GM21367 (cell line): Measurements from ENCODE around the gene IGHMBP2.

Source experiments
- ATAC-seq: cut with Tn5 transposase; IDR thresholded peaks from one replicate; pipeline ENCODE4 v1.9.1; 2021; ENCODE audit not compliant: unreplicated experiment

The IGHMBP2 gene

DNA sequence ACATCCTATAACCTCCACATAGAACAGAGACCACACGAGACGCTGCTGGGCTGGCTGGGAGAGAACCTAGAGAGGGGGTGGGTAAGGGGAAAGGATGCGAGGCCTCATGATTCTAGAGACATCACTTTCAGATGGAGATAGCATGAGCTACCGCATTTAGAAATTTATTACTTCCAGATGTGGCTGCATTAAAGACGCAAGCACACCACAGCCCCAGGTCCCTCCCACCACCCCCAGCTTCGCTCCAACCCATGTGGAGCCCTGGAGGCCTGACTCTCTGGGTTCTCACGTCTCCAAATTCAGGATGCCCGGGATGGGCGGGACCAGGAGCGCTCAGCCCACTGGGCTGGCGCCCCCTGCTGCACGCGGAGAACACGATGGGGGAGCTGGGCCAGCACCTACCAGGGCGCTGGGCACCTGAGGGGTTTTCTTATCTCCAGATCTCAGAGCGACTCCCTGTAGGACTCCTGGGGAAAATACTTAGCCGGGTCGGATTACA lies 13.7 kb upstream of the IGHMBP2 start:
- no peak for ATAC-seq

DNA sequence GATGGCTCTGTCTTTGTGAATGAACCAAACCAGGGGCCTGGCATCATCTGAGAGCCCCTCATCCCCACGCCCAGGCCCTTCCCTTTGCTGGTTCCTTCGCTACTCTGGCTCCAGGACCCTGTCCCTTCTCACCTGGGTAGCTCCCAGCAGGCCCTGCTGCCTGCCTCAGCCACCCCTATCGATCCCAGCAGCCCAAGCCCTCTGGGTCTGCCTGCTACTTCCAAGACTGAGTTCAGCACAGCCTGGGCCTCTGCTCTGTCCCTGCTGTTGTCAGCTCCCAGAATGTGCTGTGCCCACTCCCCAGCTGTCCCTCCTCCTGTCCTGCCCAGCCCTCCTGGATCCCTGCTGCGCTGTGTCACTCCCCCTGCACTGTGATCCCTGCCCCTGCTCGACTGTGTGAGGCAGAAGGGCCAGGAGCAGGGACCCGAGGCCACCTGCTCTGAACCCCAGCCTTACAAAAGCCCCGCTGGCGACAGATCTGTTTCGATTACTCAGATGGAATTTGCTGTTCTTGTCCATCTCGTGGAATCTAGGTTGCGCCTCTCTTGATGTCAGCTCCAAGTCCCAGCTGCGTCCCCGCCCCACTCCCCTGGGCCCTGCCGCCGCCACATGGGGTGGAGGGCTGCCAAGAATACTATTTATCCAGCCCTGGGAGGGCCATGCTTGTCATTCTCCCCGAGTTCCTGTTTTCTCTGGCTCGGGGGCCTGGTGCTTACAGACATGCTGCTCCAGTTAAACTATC lies 13.0 kb upstream of the IGHMBP2 start:
- no peak for ATAC-seq

DNA sequence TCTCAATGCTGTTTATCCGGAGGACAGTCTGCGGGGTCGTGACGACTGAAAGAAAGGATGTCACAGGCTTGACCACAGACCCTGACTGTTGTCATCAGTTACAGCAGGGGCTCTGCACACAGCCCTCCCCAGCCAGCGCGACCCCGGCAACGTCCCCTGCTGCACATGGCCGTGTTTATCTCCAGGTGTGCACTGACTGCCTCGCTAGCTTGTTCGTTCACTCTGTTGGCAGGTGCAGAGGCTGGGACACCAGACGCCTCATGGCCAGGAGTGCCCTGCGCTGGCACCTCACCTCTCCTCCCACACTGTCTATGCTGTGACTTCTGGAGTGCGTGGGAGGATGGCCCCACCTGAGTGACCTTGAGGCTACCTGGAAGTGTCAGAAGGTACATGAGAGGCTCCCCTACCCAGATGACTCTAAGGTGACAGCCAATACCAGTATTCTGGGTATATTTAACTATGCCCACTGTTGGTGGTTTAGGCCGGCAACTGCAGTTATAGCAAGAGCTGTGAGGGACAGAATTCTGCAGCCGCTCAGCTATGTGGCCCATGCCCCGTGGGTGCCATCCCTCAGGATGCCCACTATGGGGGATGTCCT lies 12.2 kb upstream of the IGHMBP2 start:
- no peak for ATAC-seq

DNA sequence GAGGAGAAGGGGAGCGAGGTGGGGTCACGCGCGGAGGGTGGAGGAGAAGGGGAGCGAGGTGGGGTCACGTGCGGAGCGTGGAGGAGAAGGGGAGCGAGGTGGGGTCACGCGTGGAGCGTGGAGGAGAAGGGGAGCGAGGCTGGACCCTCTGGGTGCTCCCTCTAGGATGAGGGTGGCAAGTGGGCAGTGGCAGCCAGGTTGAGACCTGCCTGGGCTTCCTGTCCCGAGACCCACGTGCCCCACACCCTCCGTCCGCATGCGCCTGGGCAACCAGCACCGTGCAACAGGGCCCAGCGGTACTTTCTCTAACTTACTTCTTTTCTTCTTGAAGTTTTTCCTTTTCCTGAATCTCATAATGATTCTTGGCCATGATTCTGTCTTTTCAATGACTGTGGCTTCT lies 11.1 kb upstream of the IGHMBP2 start:
- ATAC-seq, result no peak

DNA sequence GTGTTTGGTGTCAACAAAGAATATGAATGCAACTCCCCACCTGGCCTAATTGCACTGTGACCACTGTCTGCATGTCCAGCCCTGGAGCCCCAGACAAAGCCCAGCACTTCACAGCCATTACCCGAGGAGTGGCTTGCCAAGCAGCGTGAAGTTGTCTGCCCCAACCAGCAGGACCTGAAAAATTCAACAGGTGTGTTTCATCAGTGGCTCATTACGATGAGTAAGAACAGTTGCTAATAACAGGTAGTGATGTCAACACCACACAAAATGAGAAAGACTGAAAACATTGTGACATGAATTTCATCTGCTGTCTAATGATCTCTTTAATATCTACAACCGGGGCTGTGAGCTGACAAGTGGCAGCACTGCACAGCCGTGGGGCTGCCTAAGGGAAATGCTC lies 10.4 kb upstream of the IGHMBP2 start:
- no peak for ATAC-seq

DNA sequence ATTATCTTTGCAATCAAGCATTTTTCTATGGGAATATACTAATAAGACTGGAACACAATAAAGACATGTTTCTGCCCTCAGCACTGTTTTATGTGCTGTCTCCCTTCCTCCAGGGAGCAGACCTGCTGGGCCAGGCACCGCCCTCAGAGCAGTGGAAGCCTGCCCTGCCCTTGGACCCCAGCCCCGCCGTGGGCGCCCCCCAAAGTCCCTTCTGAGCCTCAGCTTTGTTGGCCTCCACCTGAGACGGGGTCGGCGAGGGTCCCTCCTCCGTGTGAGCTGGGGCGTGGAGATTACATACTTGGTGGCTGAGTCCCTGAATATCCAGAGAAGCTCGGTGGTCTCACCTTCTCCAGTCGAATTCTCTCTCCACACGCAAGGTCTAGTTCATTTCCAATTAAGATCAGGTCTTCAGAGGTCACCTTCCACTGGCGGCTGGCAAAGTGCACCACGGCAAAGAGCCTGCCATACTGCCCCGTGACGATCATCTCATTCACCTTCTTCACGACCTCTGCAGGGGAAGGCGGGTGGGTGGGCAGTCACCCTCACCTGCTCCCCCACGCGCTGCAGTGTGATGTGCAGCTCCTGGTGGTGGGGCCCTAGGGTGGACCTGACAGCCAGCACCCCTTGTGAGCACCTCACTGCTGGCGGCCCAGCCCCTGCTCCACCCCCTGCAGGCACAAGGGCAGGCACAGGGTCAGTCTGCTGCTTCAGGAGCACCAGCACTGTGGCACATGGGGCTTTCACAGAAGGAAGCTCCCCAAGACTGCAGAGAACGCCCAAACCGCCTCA lies 7.3 kb upstream of the IGHMBP2 start:
- ATAC-seq, result no peak

DNA sequence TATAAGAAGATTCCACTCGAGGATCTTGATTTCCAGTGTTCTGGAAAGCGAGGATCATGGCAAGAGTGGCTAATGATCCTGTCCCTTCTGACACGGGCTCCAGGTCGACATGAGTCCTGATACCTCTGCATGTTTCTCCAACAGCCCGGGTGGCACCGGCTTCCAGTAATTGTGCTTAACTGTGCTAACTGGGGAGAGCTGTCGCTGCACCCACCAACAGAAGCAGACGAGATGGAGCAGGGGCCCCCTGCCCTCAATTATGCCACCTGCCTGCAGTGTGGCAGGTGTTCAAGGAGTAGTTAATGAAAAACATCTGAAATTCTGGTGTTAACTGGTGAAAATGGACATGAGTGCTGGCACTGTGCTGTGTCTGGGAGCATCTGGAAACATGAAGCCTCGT lies 6.2 kb upstream of the IGHMBP2 start:
- no peak for ATAC-seq

DNA sequence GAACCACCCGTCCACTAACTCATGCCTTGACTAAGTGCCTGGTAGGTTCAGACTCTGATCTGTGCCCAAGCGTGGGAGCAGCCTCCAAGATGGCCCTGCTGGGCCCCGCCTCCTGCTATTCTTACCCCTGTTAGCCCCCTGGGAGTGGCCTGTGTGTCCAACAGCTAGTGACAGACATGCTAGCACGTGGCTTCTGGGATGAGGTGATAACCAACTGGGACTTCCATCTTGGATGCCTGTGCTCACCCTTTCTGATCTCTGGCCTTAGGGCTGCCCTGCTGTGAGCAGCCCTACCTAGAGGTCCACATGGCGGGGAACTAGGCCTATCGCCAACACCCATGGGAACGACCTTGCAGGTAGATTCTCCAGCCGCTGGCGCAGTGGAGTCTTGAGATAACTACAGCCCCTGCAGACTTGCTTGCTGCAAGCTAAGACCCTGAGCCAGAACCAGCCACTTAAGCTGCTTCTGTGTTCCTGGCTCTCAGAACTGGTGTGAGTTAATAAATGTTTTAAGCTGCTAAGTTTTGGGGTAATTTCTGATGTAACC lies 2.8 kb upstream of the IGHMBP2 start:
- ATAC-seq, result no peak

DNA sequence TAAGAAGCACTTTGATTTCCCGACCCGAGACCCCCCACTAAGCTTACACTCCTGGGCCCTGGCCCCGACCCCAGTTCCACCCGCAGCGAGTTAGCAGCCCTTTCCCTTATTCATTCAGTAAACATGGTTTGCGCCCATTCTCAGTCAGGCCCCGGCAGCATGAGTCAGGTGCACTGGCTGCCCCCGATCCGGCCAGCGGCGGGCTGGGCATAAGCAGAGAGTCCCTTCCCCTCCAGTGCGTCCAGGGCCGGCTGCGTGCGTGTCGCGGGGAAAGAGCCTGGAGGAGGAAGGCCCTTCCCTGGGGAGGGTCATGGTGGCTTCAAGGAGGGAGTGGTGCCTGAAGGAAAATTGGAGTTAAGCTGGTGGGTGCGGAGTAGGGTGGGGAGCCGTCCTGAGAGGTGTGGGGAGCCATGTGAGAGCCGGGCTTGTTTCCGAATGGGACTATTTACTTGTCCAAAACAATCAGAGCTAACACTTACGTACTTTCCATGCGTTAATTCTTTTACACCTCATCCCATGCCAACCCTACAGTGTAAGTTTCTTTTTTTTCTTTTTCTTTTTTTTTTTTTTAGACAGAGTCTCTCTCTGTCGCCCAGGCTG lies 657 bp downstream of the IGHMBP2 start:
- ATAC-seq, result peak; percentile 14

DNA sequence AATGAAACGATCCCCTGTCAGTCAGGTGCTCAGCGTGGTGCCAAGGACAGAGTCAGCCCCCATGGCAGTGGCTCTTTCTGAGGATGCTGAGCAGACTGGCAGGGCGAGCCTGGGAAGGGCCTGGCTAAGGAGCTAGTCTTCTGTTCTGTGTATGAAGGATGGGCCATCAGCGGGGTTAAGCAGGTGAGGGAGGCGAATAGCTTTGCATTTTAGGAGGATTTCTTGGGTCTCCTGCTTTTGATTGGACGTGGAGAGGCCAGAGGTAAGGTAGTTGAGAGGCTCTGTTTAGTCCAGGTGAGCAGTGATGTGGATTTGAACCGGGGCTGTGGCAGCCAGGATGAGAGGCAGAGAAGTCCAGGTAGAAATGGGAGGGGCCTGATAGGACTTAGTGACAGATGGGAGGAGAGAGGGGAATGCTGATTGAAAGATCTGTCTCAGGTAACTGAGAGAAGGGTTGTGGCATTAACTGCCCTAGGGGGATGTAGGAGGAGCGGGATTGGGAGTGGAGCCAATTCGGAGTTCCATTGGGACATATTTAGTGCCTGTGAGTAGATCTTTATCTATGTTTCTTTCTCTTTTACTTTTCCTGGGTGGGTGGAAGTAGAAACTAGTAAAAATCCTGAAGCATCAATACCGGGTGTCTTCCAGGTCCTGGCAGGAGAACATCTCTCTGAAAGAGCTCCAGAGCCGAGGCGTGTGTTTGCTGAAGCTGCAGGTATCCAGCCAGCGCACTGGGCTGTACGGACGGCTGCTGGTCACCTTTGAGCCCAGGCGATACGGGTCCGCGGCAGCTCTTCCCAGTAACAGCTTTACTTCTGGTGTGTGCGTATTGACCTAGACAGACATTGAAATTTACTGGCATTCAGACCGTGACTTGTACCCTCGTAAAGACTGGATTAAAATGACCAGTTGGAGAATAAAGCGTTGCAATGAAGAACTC lies 2.0 kb downstream of the IGHMBP2 start:
- no peak for ATAC-seq

DNA sequence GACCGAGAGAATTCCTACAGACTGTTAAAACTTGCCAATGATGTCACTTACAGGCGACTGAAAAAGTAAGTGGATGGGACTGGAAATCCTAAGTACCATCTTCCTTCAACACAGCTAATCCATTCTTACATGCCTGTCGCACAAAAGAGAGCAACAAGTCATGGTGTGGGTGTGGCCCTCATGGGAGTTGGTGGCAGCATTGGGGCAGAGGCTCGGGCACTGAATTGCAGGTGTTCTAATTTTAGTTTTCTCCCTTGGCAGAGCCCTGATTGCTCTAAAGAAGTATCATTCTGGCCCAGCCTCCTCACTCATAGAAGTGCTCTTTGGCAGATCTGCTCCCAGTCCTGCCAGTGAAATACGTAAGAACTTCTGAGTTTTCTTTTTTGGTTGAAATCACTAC lies 4.6 kb downstream of the IGHMBP2 start:
- ATAC-seq, result no peak

DNA sequence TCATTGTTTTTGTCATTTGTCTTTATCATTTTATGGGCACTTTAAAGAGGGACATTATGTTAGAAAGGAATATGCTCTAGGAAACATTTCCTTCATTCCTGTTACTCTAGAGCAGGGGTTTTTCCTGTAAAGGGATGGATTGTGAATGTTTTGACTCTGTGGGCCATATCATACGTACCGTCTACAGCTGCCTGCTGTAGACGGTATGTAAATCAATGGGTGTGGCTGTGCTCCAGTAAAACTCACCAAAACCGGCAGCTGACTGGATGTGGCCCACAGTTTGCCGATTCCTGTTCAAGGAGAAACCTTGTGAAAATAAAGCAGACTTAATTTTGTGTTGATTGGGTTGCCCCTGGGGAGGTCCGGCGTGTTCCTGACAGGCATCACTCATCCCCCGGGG lies 7.3 kb downstream of the IGHMBP2 start:
- no peak for ATAC-seq

DNA sequence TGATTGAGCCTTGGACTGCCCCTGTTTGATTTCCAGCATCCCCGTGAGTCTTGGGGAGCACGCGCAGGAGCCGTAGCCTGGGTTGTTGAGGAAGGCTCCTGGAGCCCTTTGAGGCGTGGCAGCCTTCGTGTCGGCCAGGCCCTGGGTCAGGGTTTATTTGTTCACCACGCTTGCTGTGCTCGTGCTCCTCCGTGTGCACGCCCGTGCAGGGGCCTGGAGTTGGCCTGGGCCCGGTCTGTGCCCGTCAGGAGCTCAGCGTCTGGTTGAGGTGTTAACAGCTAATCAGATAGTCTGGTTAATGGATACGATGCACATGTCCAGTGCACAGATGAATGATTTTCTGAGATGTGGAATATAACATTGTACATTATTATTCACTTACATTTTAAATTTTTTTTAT lies 8.0 kb downstream of the IGHMBP2 start:
- ATAC-seq, result no peak

DNA sequence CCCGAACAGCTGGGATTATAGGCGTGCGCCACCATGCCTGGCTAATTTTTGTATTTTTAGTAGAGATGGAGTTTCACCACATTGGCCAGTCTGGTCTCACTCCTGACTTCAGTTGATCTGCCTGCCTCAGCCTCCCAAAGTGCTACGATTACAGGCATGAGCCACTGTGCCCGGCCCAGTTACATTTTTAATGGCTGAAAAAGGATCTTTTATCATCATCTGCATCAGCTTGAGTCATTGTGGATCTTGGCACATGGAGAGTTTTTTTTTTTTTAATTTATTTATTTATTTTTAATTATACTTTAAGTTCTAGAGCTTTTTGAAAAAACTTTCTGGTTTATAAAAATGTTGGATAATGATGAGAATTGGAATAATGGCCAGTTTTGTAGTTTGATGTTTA lies 8.6 kb downstream of the IGHMBP2 start:
- no peak for ATAC-seq

DNA sequence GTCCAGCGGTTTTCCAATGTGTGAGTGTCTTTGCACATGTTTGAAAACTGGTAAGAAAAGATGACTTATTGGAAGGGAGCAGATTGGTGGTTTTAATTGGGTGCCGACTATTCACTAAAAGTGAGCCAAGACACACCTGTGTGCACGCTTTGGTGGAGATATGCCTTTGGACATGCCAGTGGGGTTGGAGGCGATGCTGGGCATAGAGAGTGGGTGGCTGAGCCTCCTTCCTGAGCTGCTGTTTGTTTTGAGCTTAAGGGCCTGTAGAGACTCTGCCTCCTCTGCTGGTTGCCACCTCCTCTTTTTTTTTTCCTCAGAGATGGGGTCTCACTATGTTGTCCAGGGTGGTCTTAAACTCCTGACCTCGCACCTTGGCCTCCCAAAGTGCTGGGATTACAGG lies 9.5 kb downstream of the IGHMBP2 start:
- ATAC-seq, result no peak

DNA sequence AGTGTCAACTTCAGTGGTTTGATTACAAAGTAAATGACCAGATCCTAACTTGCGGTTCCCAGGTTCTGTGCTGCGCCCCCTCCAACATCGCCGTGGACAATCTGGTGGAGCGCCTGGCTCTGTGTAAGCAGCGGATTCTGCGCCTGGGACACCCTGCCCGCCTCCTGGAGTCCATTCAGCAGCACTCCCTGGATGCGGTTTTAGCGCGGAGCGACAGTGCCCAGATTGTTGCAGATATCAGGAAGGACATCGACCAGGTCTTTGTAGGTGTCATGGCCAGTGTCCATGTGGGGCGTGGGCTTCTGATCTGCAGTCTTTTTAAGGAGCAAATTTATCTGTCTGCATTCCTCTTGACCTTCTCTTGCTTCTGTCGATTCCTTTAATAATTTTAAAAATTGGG lies 11.1 kb downstream of the IGHMBP2 start:
- no peak for ATAC-seq

DNA sequence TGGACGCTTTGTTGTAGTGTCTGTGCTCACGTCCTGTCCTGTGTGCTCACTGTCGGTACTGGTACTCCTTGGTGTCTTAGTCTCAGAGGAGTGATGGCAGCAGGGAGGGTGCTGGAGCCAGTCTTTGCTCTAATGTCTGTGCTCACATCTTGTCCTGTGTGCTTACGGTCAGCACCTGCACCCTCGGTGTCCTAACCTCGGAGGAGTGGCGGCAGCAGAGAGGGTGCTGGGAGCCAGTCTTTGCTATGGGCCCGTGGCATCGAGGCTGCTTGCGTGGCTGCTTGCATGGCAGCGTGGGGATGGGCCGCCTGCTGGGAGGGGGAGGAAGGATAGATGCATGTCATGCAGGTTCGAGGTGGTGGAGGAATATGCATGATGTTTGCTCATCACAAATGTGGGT lies 12.7 kb downstream of the IGHMBP2 start:
- no peak for ATAC-seq

DNA sequence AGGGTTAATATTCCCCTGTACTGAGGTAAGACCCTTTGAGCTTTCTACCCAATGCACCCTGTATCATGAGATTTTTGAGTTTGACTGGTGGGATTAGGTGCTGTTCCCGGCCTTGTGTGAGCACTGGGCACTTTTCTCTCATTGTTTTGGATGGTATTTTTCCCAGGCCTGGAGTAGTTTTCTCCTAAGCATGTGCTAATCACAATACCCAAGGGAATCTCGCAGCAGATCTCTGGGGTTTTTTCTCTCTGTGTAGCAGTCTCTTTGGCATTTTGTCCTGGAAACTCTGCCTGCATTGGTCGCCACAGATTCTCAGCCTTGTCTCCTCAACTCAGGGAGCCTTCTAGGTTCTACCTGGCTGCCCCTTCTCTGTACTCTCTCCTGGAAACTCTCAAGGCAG lies 19.9 kb downstream of the IGHMBP2 start:
- ATAC-seq, result no peak

DNA sequence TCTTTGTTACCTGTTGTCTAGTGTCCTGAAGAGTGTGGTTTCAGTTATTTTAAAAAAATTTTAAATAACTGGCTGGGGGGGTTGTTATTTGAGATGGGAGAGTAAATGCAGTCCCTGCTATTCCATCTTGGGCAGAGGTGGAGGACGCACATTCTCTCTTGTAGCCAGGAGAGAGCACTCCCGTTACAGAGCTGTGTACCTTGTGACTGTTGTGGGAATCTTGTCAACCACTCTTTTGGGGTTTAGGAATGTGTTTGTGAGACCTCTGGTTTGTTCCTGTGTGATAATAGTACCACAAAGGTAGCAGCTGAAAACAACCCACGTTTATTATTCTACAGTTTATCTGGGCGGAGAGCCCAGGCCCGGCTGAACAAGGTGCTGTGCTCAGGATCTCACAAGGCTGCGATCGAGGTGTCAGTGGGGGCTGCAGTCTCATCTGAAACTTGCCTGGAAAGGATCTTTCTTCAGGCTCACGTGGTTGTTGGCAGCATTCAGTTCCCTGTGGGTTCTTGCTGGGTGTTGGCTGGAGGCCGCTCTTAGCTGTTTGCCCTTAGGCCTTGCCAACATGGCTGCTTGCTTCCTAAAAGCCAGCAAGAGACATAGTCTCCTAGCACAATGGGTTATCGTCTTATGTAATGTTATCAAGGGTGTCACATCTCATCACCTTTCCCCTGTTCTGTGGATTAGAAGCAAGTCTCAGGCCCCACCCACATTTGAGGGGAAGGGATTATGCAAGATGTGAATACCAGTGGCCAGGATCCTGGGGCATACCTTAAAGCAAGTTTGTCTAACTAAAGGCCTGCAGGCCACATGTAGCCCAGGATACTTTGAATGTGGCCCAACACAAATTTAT lies 20.6 kb downstream of the IGHMBP2 start:
- no peak for ATAC-seq
